ENCODE data around the gene MRPL58. TPM values are rescaled to one million over a fixed set of nuclear protein-coding genes. Genes with fewer than 3 reads are reported as not detected.

MRPL58 gene
- total and polyA plus RNA-seq, 2 experiments from 2014 or later: 38.0 to 66.7 TPM

GRCh38 chr17:75001915-75002843 is 10.3 kb upstream of the MRPL58 start:
- no peaks in the 10 kb centered on the region for H3K9me2 ChIP-seq (ENCODE audit: insufficient read depth)
- Mint-ChIP-seq H3K36me3 (ENCODE audit: low read depth) (peaks cover 16% of the 10 kb centered on the region), H3K27me3 (ENCODE audit: insufficient read depth, low read depth, poor library complexity) (peaks cover 4% of the 10 kb centered on the region), H3K27ac (no peak overlapping the region; the same call in none of the 2 replicates), H3K9me3 (no peaks in the 10 kb centered on the region; the same call in 2 of the 3 replicates), H3K4me1 (no peaks in the 10 kb centered on the region; the same call in 2 of the 3 replicates), H3K4me3 (no peak overlapping the region)
- H3K4me1 ChIP-seq (ENCODE audit: insufficient read depth): no peaks in the 10 kb centered on the region
- H3K4me2 ChIP-seq: no peak overlapping the region
- no peak overlapping the region for H3K27ac ChIP-seq (ENCODE audit: low read depth)
- H3K79me2 ChIP-seq (replicated peaks; ENCODE audit: insufficient read depth): no peaks in the 10 kb centered on the region
- no peak overlapping the region for H2AFZ ChIP-seq
- no peaks in the 10 kb centered on the region; the same call in 1 of the 2 replicates for H4K20me1 ChIP-seq (replicated peaks; ENCODE audit: insufficient read depth)
- DNase-seq (ENCODE audit: low spot score) (no peak), ATAC-seq (no peak)
- H3F3A ChIP-seq (replicated peaks; ENCODE audit: low read depth): no peaks in the 10 kb centered on the region
- H3K4me3 ChIP-seq: no peak overlapping the region
- no peaks in the 10 kb centered on the region for H3K27me3 ChIP-seq (ENCODE audit: insufficient read depth)
- TF ChIP-seq ETS1 (IDR thresholded peaks at IDR 0.05): no peak
- no peak for TF ChIP-seq ZNF462 (CRISPR knock-in tag; IDR thresholded peaks at IDR 0.05)
- TF ChIP-seq ZNF114 (CRISPR knock-in tag; IDR thresholded peaks at IDR 0.05): no peak
- TF ChIP-seq REST (IDR thresholded peaks at IDR 0.05; ENCODE audit: unreplicated experiment): no peak
- TF ChIP-seq POLR2AphosphoS5 (IDR thresholded peaks at IDR 0.05; ENCODE audit: low read depth): no peak
- TF ChIP-seq ZNF331 (CRISPR knock-in tag; IDR thresholded peaks at IDR 0.05; ENCODE audit: low read depth): no peak
- no peak for TF ChIP-seq NANOG (IDR thresholded peaks at IDR 0.05; ENCODE audit: borderline replicate concordance)
- no peak for TF ChIP-seq EZH2 (IDR thresholded peaks at IDR 0.05; ENCODE audit: low read depth, unreplicated experiment)
- no peak for TF ChIP-seq EZH2phosphoT487 (IDR thresholded peaks at IDR 0.05; ENCODE audit: unreplicated experiment)
- no peak for TF ChIP-seq CTCF (conservative IDR thresholded peaks at IDR 0.05; ENCODE audit: low read depth in 2 of 2)
- no peak for TF ChIP-seq STAT1 (IDR thresholded peaks at IDR 0.05; ENCODE audit: unreplicated experiment)
- TF ChIP-seq JUNB (IDR thresholded peaks at IDR 0.05; ENCODE audit: unreplicated experiment): no peak
- TF ChIP-seq CREB1 (CRISPR knock-in tag; IDR thresholded peaks at IDR 0.05; ENCODE audit: low read depth): no peak
- H3K36me3 ChIP-seq (ENCODE audit: insufficient read depth): peaks cover 3% of the 10 kb centered on the region; the same call in 1 of the 2 replicates
